NCI-H1436 treated with DMSO at 0.1 percent for 48 hours (cell line): Measurements from ENCODE around the gene ADAMTS5.

ENCODE experiments used
- DNase-seq: peaks from one replicate; lab custom pipeline; 2025; lab: John Stamatoyannopoulos, UW

ADAMTS5 gene

GRCh38 chr21:26967062-26967913 lies at the start of gene ADAMTS5:
Gene ADAMTS5 (minus strand): TSS chr21:26967088. CDS start chr21:26966391, 697 bp downstream.
- DNase-seq, result no peak

- no peak for DNase-seq
These were observed 34.6 kb upstream of the ADAMTS5 start for GRCh38 chr21:27001526-27001925.

- no peak for DNase-seq
These were observed 16.7 kb upstream of the ADAMTS5 start for GRCh38 chr21:26983576-26983975.

GRCh38 chr21:26982767-26983166 lies 15.9 kb upstream of the ADAMTS5 start:
- no peak for DNase-seq

- DNase-seq, result no peak
These were observed 10.9 kb upstream of the ADAMTS5 start for GRCh38 chr21:26977746-26978145.

- no peak for DNase-seq
These were observed 6.3 kb upstream of the ADAMTS5 start for GRCh38 chr21:26973226-26973625.

- DNase-seq, result no peak
These were observed 5.3 kb upstream of the ADAMTS5 start for GRCh38 chr21:26972192-26972591.

GRCh38 chr21:26969971-26970725 lies 3.3 kb upstream of the ADAMTS5 start:
- no peak for DNase-seq

- no peak for DNase-seq
These were observed 233 bp downstream of the ADAMTS5 start for GRCh38 chr21:26966649-26967061.

GRCh38 chr21:26965907-26966581 lies 844 bp downstream of the ADAMTS5 start:
- no peak for DNase-seq

GRCh38 chr21:26965040-26965906 lies 1.6 kb downstream of the ADAMTS5 start:
- DNase-seq, result no peak

GRCh38 chr21:26964170-26964778 lies 2.6 kb downstream of the ADAMTS5 start:
- no peak for DNase-seq

- DNase-seq, result no peak
These were observed 4.2 kb downstream of the ADAMTS5 start for GRCh38 chr21:26962621-26963181.

- no peak for DNase-seq
These were observed 5.2 kb downstream of the ADAMTS5 start for GRCh38 chr21:26961698-26962097.

- no peak for DNase-seq
These were observed 8.1 kb downstream of the ADAMTS5 start for GRCh38 chr21:26958788-26959187.

GRCh38 chr21:26956813-26957212 lies 10.1 kb downstream of the ADAMTS5 start:
- no peak for DNase-seq

- no peak for DNase-seq
These were observed 10.7 kb downstream of the ADAMTS5 start for GRCh38 chr21:26956216-26956615.

- DNase-seq, result no peak
These were observed 12.2 kb downstream of the ADAMTS5 start for GRCh38 chr21:26954662-26955121.

GRCh38 chr21:26952374-26953066 lies 14.4 kb downstream of the ADAMTS5 start:
- no peak for DNase-seq

- no peak for DNase-seq
These were observed 17.1 kb downstream of the ADAMTS5 start for GRCh38 chr21:26949830-26950229.
